Upper lobe of left lung (tissue), 4 donors: Measurements from ENCODE around the gene RAB41.

Experiments used
- CTCF ChIP-seq, 6 experiments: fragments of 450-650 bp in 4 of 6; fragments of 200-600 bp in 2 of 6; sonication (generic) in 2 of 6; IDR thresholded peaks; one replicate each; pipeline ENCODE4 v1.5.1; 2016 to 2019; ENCODE audit warnings: antibody characterized with exemption in 6 of 6
- EP300 ChIP-seq, 4 donors: sonication (generic); formaldehyde crosslinking; IDR thresholded peaks; one replicate each; pipeline ENCODE4 v1.5.1; 2017; ENCODE audit warnings: antibody characterized with exemption in 4 of 4, control low read depth in 2 of 4

GRCh38 chrX:70244881-70245280 lies 37.1 kb upstream of the RAB41 start:
- TF ChIP-seq CTCF (IDR thresholded peaks at IDR 0.05) (no peak), EP300 (IDR thresholded peaks at IDR 0.05) (no peak)
